Fibroblast of mammary gland (primary cell): ENCODE results near the gene AKAP8.

Experiments
- DNase-seq: peaks from one replicate; pipeline ENCODE4 v3.0.0-alpha.2; 2010; ENCODE audit warnings: low read depth
- H3K4me3 ChIP-seq: 2 replicates; pipeline ENCODE4 v1.5.1; 2011; ENCODE audit warnings: low read depth, mild to moderate bottlenecking, low read length, moderate library complexity; ENCODE audit not compliant: control insufficient read depth
- TF ChIP-seq, protein P1 (sequence below): conservative IDR thresholded peaks from 2 replicates; pipeline ENCODE4 v1.5.1; 2011; ENCODE audit warnings: low read depth, low read length, inconsistent platforms; ENCODE audit not compliant: control insufficient read depth, insufficient read depth

The AKAP8 gene

DNA sequence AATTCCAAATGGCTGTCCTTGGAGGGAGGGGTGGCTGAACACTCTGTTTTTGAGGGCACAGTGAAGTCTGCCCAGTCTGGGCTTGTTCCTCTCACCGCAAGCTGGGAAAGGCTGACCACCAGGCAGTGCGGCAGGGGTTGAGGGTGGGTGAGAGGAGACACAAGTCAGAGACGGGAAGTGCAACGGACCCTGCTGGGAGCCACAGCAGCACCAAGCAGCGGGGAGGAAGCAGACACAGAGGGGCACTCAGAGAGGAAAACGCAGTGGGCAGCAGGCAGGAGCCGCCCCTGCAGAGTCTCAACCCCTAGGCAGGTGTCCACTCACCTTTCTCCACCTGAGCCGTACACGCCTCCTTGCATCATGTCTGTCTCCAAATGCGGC lies 23.6 kb upstream of the AKAP8 start:
- TF ChIP-seq, protein P1, sequence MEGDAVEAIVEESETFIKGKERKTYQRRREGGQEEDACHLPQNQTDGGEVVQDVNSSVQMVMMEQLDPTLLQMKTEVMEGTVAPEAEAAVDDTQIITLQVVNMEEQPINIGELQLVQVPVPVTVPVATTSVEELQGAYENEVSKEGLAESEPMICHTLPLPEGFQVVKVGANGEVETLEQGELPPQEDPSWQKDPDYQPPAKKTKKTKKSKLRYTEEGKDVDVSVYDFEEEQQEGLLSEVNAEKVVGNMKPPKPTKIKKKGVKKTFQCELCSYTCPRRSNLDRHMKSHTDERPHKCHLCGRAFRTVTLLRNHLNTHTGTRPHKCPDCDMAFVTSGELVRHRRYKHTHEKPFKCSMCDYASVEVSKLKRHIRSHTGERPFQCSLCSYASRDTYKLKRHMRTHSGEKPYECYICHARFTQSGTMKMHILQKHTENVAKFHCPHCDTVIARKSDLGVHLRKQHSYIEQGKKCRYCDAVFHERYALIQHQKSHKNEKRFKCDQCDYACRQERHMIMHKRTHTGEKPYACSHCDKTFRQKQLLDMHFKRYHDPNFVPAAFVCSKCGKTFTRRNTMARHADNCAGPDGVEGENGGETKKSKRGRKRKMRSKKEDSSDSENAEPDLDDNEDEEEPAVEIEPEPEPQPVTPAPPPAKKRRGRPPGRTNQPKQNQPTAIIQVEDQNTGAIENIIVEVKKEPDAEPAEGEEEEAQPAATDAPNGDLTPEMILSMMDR = no peak
- H3K4me3 ChIP-seq = no peak overlapping the region

GRCh38 chr19:15402411-15403150 lies 23.0 kb upstream of the AKAP8 start:
- DNase-seq = no peak
- H3K4me3 ChIP-seq = no peak overlapping the region
- TF ChIP-seq, protein P1 = no peak

More for the DNA sequence above, 23.6 kb upstream of the AKAP8 start:
- DNase-seq = no peak

GRCh38 chr19:15401397-15401710 lies 21.8 kb upstream of the AKAP8 start:
- TF ChIP-seq, protein P1 = no peak
- DNase-seq = no peak
- no peak overlapping the region for H3K4me3 ChIP-seq

GRCh38 chr19:15400521-15401396 lies 21.2 kb upstream of the AKAP8 start:
- DNase-seq = no peak
- no peak overlapping the region for H3K4me3 ChIP-seq
- TF ChIP-seq, protein P1 = no peak

GRCh38 chr19:15399635-15400034 lies 20.0 kb upstream of the AKAP8 start:
- H3K4me3 ChIP-seq = no peak overlapping the region
- TF ChIP-seq, protein P1 = no peak
- DNase-seq = no peak

- no peak for DNase-seq
- no peak overlapping the region for H3K4me3 ChIP-seq
- TF ChIP-seq, protein P1 = no peak
These were observed 19.6 kb upstream of the AKAP8 start for GRCh38 chr19:15399234-15399515.
